Right cardiac atrium (tissue), 5 donors: ENCODE data around the gene ASB13. TPM values are rescaled to one million over a fixed set of nuclear protein-coding genes. Genes with fewer than 3 reads are reported as not detected.

ENCODE experiments used
- ATAC-seq, 2 donors: fragments of 200-7000 bp; cut with Tn5 transposase; one replicate each; pipeline versions ENCODE4 v1.8.0 to v1.9.1; 2020; ENCODE audit warnings: moderate library complexity in 2 of 2, mild to moderate bottlenecking in 1 of 2
- DNase-seq, 3 donors: peaks; one replicate each; pipeline ENCODE4 v3.0.0-alpha.2; 2020
- H3K27ac ChIP-seq: one replicate; pipeline ENCODE4 v1.5.1; 2013; ENCODE audit warnings: mild to moderate bottlenecking, low read length, control low read depth, moderate library complexity
- H3K27me3 ChIP-seq: one replicate; pipeline ENCODE4 v1.6.1; 2013; ENCODE audit not compliant: control insufficient read depth, insufficient read depth
- H3K4me1 ChIP-seq: one replicate; pipeline ENCODE4 v1.6.1; 2013; ENCODE audit warnings: low read length; ENCODE audit not compliant: control insufficient read depth, insufficient read depth
- H3K4me3 ChIP-seq: one replicate; pipeline ENCODE4 v1.5.1; 2013; ENCODE audit warnings: low read length, control low read depth
- H3K9me3 ChIP-seq: one replicate; pipeline ENCODE4 v1.6.1; 2013; ENCODE audit warnings: low read length; ENCODE audit not compliant: control insufficient read depth
- WGBS: extraction: QIAGEN DNeasy Blood & Tissue Kit; methylation state at CpG from one replicate; pipeline ENCODE4 v1.1.7; 2013; 5-methylcytosine and 5-hydroxymethylcytosine counted together
- intact Hi-C, 4 donors: fragments of 100-400 bp; cut with DNase I; formaldehyde crosslinking; loops; one replicate each; pipeline versions ENCODE4 v1.11.0 to v1.14.0; 2022 to 2023
- polyA plus RNA-seq: library from polyadenylated mRNA; stranded (reverse); fragments of 200-250 nt; gene quantifications from one replicate; pipeline ENCODE4 v1.2.3, GENCODE V29; 2013
- total RNA-seq, 4 donors: library from RNA; stranded (reverse); fragmentation: NEBNext Ultra II Directional; extraction: Animal tissue kit (Norgen Biotek cat#: 25700); gene quantifications; one replicate each; pipeline ENCODE4 v1.2.1, GENCODE V29; 2021
- donor health status: healthy with polysubstance abuse.
- donor health status: DM: no; HTN: yes; CAD: no.
- donor health status: DM: no; HTN: no; CAD: no.
- donor health status: DM: no; HTN: yes; CAD: no; lungs with severe emphysema.
- donor health status: DM: yes; HTN: yes; CAD: no.

ASB13 gene
- total and polyA plus RNA-seq, 5 donors, result 15.0 to 20.6 (median 17.1) TPM

- H3K27me3 ChIP-seq, result no peaks in the 10 kb centered on the region
- intact Hi-C loops, result no loop called here
- H3K4me3 ChIP-seq, result no peak overlapping the region
- H3K4me1 ChIP-seq, result peaks cover 6% of the 10 kb centered on the region
- WGBS, result 50% methylated on average over 21 of the region's 21 CpGs
- DNase-seq (peak; percentile 53 to 77 (median 73)), ATAC-seq (peak; percentile 75 to 89)
- no peaks in the 10 kb centered on the region for H3K9me3 ChIP-seq
- H3K27ac ChIP-seq, result peak overlapping the region; percentile 83
Measured at GRCh38 chr10:5645944-5646617, 20.3 kb downstream of the ASB13 start.

GRCh38 chr10:5645375-5645774 is 21.0 kb downstream of the ASB13 start:
- intact Hi-C loops, result no loop called here
- ATAC-seq, result peak; percentile 70 to 74
- peak in 2 of 3 donors; percentile 59 to 80 for DNase-seq
- no peaks in the 10 kb centered on the region for H3K9me3 ChIP-seq
- peaks cover 6% of the 10 kb centered on the region for H3K4me1 ChIP-seq
- WGBS, result 37% methylated on average over 11 of the region's 11 CpGs
- H3K27ac ChIP-seq, result peak overlapping the region; percentile 73
- no peaks in the 10 kb centered on the region for H3K27me3 ChIP-seq
- H3K4me3 ChIP-seq, result no peak overlapping the region

GRCh38 chr10:5644930-5645329 is 21.5 kb downstream of the ASB13 start:
- no peaks in the 10 kb centered on the region for H3K9me3 ChIP-seq
- H3K27me3 ChIP-seq, result no peaks in the 10 kb centered on the region
- peaks cover 8% of the 10 kb centered on the region for H3K4me1 ChIP-seq
- intact Hi-C loops, result no loop called here
- no peak for ATAC-seq
- H3K27ac ChIP-seq, result peak overlapping the region; percentile 77
- DNase-seq, result no peak
- no peak overlapping the region for H3K4me3 ChIP-seq
- WGBS, result 71% methylated on average over 6 of the region's 6 CpGs

GRCh38 chr10:5643346-5644067 is 22.9 kb downstream of the ASB13 start:
- Histone ChIP-seq H3K4me1 (peaks cover 8% of the 10 kb centered on the region), H3K9me3 (no peaks in the 10 kb centered on the region), H3K27me3 (no peaks in the 10 kb centered on the region), H3K27ac (peak overlapping the region; percentile 93), H3K4me3 (no peak overlapping the region)
- WGBS, result 44% methylated on average over 8 of the region's 8 CpGs
- no peak for DNase-seq
- intact Hi-C loops, result no loop called here
- ATAC-seq, result peak; percentile 44 to 48

- Histone ChIP-seq H3K9me3 (no peaks in the 10 kb centered on the region), H3K27ac (no peak overlapping the region), H3K4me3 (no peak overlapping the region), H3K4me1 (peaks cover 8% of the 10 kb centered on the region), H3K27me3 (no peaks in the 10 kb centered on the region)
- peak in 1 of 3 donors; percentile 58 for DNase-seq
- intact Hi-C loops, result no loop called here
- no peak for ATAC-seq
- 94% methylated on average over 25 of the region's 25 CpGs for WGBS
Measured at GRCh38 chr10:5641501-5641900, 24.9 kb downstream of the ASB13 start.

- Histone ChIP-seq H3K4me1 (peaks cover 4% of the 10 kb centered on the region), H3K4me3 (no peak overlapping the region), H3K27ac (no peak overlapping the region), H3K27me3 (no peaks in the 10 kb centered on the region), H3K9me3 (no peaks in the 10 kb centered on the region)
- DNase-seq (no peak), ATAC-seq (peak in 1 of 2 donors; percentile 8)
- intact Hi-C loops, result no loop called here
- WGBS, result 76% methylated on average over 13 of the region's 13 CpGs
Measured at GRCh38 chr10:5640501-5640900, 25.9 kb downstream of the ASB13 start.

- Histone ChIP-seq H3K27ac (no peak overlapping the region), H3K27me3 (no peaks in the 10 kb centered on the region), H3K4me3 (no peak overlapping the region), H3K9me3 (no peaks in the 10 kb centered on the region), H3K4me1 (peaks cover 4% of the 10 kb centered on the region)
- ATAC-seq (no peak), DNase-seq (no peak)
- 87% methylated on average over 12 of the region's 12 CpGs for WGBS
- intact Hi-C loops, result no loop called here
Measured at GRCh38 chr10:5640036-5640435, 26.4 kb downstream of the ASB13 start.

- whole genome bisulfite sequencing, result 98% methylated on average over 17 of the region's 17 CpGs
- peaks cover 4% of the 10 kb centered on the region for H3K4me1 ChIP-seq
- DNase-seq (no peak), ATAC-seq (no peak)
- intact Hi-C loops, result no loop called here
- H3K27me3 ChIP-seq, result no peaks in the 10 kb centered on the region
- H3K9me3 ChIP-seq, result no peaks in the 10 kb centered on the region
- H3K4me3 ChIP-seq, result no peak overlapping the region
- H3K27ac ChIP-seq, result no peak overlapping the region
Measured at GRCh38 chr10:5639066-5639465, 27.3 kb downstream of the ASB13 start.

GRCh38 chr10:5638494-5638893 is 27.9 kb downstream of the ASB13 start:
- no peak overlapping the region for H3K4me3 ChIP-seq
- intact Hi-C loops, result no loop called here
- H3K4me1 ChIP-seq, result peaks cover 2% of the 10 kb centered on the region
- WGBS, result 96% methylated on average over 10 of the region's 10 CpGs
- H3K27ac ChIP-seq, result no peak overlapping the region
- H3K9me3 ChIP-seq, result no peaks in the 10 kb centered on the region
- no peaks in the 10 kb centered on the region for H3K27me3 ChIP-seq
- no peak for ATAC-seq
- peak in 1 of 3 donors; percentile 9 for DNase-seq

- Histone ChIP-seq H3K27me3 (no peaks in the 10 kb centered on the region), H3K9me3 (no peaks in the 10 kb centered on the region), H3K4me3 (no peak overlapping the region), H3K27ac (no peak overlapping the region), H3K4me1 (no peaks in the 10 kb centered on the region)
- DNase-seq (peak in 1 of 3 donors; percentile 6), ATAC-seq (no peak)
- intact Hi-C loops, result no loop called here
- WGBS, result 83% methylated on average over 7 of the region's 7 CpGs
Measured at GRCh38 chr10:5634918-5635317, 31.5 kb downstream of the ASB13 start.

- intact Hi-C loops, result no loop called here
- Histone ChIP-seq H3K4me3 (no peak overlapping the region), H3K9me3 (no peaks in the 10 kb centered on the region), H3K4me1 (no peaks in the 10 kb centered on the region), H3K27me3 (no peaks in the 10 kb centered on the region), H3K27ac (no peak overlapping the region)
- DNase-seq (peak in 1 of 3 donors; percentile 3), ATAC-seq (no peak)
- WGBS, result 61% methylated on average over 6 of the region's 6 CpGs
Measured at GRCh38 chr10:5633166-5633749, 33.1 kb downstream of the ASB13 start.
